Measurements from ENCODE around the gene ABCA2.
A peak's percentile ranks its signal among the peaks of the same experiment; 100 is the strongest.
"Not testable (repeated sequence)": the region's sequence is repeated elsewhere in the genome, so short reads cannot be mapped to it uniquely, and the experiment has no call there.

Gene ABCA2

GRCh38 chr9:137012694-137013570, 15.1 kb downstream of the ABCA2 start:
- DNase-seq: no peak

- DNase-seq: no peak
Observed at GRCh38 chr9:137011907-137012675, 15.9 kb downstream of the ABCA2 start.

GRCh38 chr9:137011156-137011555, 16.9 kb downstream of the ABCA2 start:
- DNase-seq: no peak

- no peak for DNase-seq
Observed at GRCh38 chr9:137009938-137010732, 17.9 kb downstream of the ABCA2 start.

GRCh38 chr9:137009217-137009616, 18.8 kb downstream of the ABCA2 start:
- DNase-seq: no peak

GRCh38 chr9:137008312-137008711, 19.7 kb downstream of the ABCA2 start:
- no peak for DNase-seq

- DNase-seq: no peak
Observed at GRCh38 chr9:137007816-137008270, 20.2 kb downstream of the ABCA2 start.

- DNase-seq: no peak
Observed at GRCh38 chr9:137007108-137007815, 20.8 kb downstream of the ABCA2 start.

GRCh38 chr9:137006116-137007003, 21.7 kb downstream of the ABCA2 start:
- DNase-seq: no peak

GRCh38 chr9:137004285-137004684, 23.8 kb downstream of the ABCA2 start:
- not testable (repeated sequence) for DNase-seq

- no peak for DNase-seq
Observed at GRCh38 chr9:137002646-137003041, 25.4 kb downstream of the ABCA2 start.

- DNase-seq: no peak
Observed at GRCh38 chr9:137001857-137002645, 26.0 kb downstream of the ABCA2 start.

GRCh38 chr9:137000177-137000930, 27.7 kb downstream of the ABCA2 start:
- DNase-seq: no peak

GRCh38 chr9:136997830-136998234, 30.2 kb downstream of the ABCA2 start:
- DNase-seq: no peak

- DNase-seq: no peak
Observed at GRCh38 chr9:136997371-136997770, 30.7 kb downstream of the ABCA2 start.

GRCh38 chr9:136996361-136997292, 31.4 kb downstream of the ABCA2 start, which contains the start of gene CLIC3:
Gene CLIC3 (minus strand): TSS chr9:136996568. CDS start chr9:136996543, 25 bp downstream.
- DNase-seq: no peak

- peak; percentile 63 for DNase-seq
Observed at GRCh38 chr9:136995772-136996311, 32.2 kb downstream of the ABCA2 start.

- no peak for DNase-seq
Observed at GRCh38 chr9:136995362-136995761, 32.7 kb downstream of the ABCA2 start.
